ENCODE data around the gene COQ2. TPM values are rescaled to one million over a fixed set of nuclear protein-coding genes. Genes with fewer than 3 reads are reported as not detected.

The COQ2 gene
- polyA plus RNA-seq, 2 donors: 9.1 to 12.5 TPM

DNA sequence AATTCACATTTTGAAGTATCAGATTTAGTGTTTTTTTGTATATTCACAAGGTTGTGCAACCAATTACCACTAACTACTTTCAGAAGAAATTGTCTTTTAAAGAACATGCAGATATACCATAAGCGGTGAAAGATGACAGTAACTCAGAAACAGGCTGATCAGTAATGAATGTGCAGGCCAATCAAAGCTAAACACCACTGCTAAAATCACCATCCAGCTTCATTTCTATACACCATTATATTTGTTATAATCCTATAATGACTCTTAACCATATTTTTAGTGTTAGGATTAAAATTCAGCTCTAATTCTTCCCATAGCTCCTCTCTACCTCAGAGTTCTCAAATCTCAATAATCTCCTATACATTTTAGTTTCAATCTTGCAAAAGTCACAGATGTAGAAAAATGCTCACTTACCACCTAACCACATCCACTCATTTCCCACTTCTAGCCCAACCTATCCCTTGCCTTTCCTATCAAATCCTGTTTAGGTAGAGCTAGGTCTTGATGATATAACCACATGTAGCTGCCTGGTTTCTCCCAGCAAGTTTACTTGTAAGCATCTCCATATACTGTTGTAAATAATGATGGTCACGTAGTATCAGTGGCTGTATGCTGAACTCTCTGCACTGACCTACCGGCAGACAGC is 16.6 kb downstream of the COQ2 start:
- H3K9me3 ChIP-seq (ENCODE audit: control insufficient read depth in 2 of 2, insufficient read depth in 1 of 2, low read depth in 1 of 2, low read length in 1 of 2): no peaks in the 10 kb centered on the region
- WGBS, 2 donors: 89 to 94% methylated on average over 3 of the region's 3 CpGs
- H3K27ac ChIP-seq (ENCODE audit: low read depth in 2 of 2, low read length in 1 of 2): no peak overlapping the region
- H3K36me3 ChIP-seq (ENCODE audit: control insufficient read depth in 2 of 2, insufficient read depth in 2 of 2, low read length in 1 of 2): peaks cover 5 to 12% of the 10 kb centered on the region in 2 donors
- no peak overlapping the region for H3K4me3 ChIP-seq (ENCODE audit: low read depth in 1 of 2, low read length in 2 of 2)
- H3K27me3 ChIP-seq (ENCODE audit: control insufficient read depth in 1 of 2, insufficient read depth in 2 of 2, low read length in 2 of 2): no peaks in the 10 kb centered on the region
- no peaks in the 10 kb centered on the region for H3K4me1 ChIP-seq (ENCODE audit: control insufficient read depth in 2 of 2, insufficient read depth in 2 of 2, low read length in 1 of 2)

DNA sequence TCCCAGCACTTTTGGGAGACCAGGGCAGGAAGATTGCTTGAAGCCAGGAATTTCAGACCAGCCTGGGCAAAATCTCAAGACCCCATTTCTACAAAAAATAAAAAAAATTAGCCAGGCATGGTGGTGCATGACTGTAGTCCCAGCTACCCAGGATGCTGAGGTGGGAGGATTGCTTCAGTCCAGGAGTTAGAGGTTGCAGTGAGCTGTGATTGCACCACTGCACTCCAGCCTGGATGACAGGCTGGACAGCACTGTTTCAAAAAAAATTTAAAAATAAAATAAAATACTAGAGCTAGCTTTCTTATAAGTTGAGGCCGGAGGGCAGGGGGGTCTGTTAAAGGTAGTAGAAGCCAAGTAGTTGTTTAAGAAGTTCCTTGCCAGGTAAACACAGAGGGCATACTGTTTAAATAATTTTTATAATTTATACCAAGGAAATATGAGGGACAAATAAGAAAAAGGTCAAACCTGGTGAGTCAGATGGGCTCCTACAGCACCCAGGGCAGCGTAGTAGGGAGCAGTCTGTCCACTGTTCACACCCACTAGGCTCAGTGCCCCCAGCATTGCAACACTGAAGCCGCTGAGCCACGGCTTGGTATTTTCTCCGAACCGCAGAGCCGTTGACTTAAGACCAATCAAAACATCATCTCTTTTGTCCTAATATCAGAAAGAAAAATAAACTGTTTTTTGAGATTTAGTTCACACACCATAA is 17.3 kb downstream of the COQ2 start:
- no peaks in the 10 kb centered on the region for H3K27me3 ChIP-seq (ENCODE audit: control insufficient read depth in 1 of 2, insufficient read depth in 2 of 2, low read length in 2 of 2)
- WGBS, 2 donors: 73 to 77% methylated on average over 7 of the region's 7 CpGs
- H3K9me3 ChIP-seq (ENCODE audit: control insufficient read depth in 2 of 2, insufficient read depth in 1 of 2, low read depth in 1 of 2, low read length in 1 of 2): no peaks in the 10 kb centered on the region
- no peak overlapping the region for H3K4me3 ChIP-seq (ENCODE audit: low read depth in 1 of 2, low read length in 2 of 2)
- H3K36me3 ChIP-seq (ENCODE audit: control insufficient read depth in 2 of 2, insufficient read depth in 2 of 2, low read length in 1 of 2): peaks cover 6 to 12% of the 10 kb centered on the region in 2 donors
- no peaks in the 10 kb centered on the region for H3K4me1 ChIP-seq (ENCODE audit: control insufficient read depth in 2 of 2, insufficient read depth in 2 of 2, low read length in 1 of 2)
- no peak overlapping the region for H3K27ac ChIP-seq (ENCODE audit: low read depth in 2 of 2, low read length in 1 of 2)

DNA sequence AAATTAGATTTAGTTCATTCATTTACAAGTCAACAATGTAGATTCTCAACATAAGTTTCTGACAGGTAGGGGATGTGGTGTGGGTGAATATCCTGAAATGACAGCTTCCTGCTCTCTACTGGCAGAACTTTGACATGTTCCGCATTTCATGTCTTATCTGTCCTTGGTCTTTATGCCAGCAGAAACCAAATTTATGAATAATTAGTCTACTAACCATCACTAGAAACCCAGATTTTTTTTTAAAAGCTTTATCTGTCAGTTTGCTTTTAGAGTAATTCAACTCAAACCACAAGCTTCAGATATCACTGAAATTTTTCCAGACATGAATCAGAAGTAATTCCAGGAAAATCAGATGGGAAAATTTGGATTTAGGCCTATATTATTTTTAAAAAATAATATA is 17.9 kb downstream of the COQ2 start:
- no peaks in the 10 kb centered on the region for H3K27me3 ChIP-seq (ENCODE audit: control insufficient read depth in 1 of 2, insufficient read depth in 2 of 2, low read length in 2 of 2)
- 67 to 84% methylated on average over 1 of the region's 1 CpG for WGBS, 2 donors
- H3K4me1 ChIP-seq (ENCODE audit: control insufficient read depth in 2 of 2, insufficient read depth in 2 of 2, low read length in 1 of 2): no peaks in the 10 kb centered on the region
- H3K27ac ChIP-seq (ENCODE audit: low read depth in 2 of 2, low read length in 1 of 2): no peak overlapping the region
- peaks cover 6 to 12% of the 10 kb centered on the region in 2 donors for H3K36me3 ChIP-seq (ENCODE audit: control insufficient read depth in 2 of 2, insufficient read depth in 2 of 2, low read length in 1 of 2)
- H3K4me3 ChIP-seq (ENCODE audit: low read depth in 1 of 2, low read length in 2 of 2): no peak overlapping the region
- H3K9me3 ChIP-seq (ENCODE audit: control insufficient read depth in 2 of 2, insufficient read depth in 1 of 2, low read depth in 1 of 2, low read length in 1 of 2): no peaks in the 10 kb centered on the region

DNA sequence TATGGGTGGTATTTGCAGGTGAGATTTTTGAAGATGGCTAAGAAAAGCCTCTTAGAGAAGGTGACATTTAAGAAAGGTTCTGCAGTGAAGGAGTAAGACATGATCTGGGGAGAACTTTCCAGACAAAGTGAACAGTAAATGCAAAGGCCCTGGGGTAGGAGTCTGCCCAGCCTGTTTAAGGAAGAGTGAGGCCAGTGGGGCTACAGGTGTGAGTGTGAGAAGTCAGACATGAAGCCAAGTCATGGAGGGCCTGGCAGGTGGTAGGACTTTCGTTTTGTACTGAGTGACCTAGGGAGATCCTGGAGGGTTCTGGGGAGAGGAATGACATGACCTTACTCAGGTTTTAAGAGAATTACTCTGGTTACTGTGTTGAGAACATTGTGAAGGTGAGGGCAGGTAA is 21.5 kb downstream of the COQ2 start:
- Histone ChIP-seq H3K9me3 (ENCODE audit: control insufficient read depth in 2 of 2, insufficient read depth in 1 of 2, low read depth in 1 of 2, low read length in 1 of 2) (no peaks in the 10 kb centered on the region), H3K27ac (ENCODE audit: low read depth in 2 of 2, low read length in 1 of 2) (peak overlapping the region in 1 of 2 donors; percentile 35), H3K4me3 (ENCODE audit: low read depth in 1 of 2, low read length in 2 of 2) (no peak overlapping the region), H3K4me1 (ENCODE audit: control insufficient read depth in 2 of 2, insufficient read depth in 2 of 2, low read length in 1 of 2) (no peaks in the 10 kb centered on the region), H3K36me3 (ENCODE audit: control insufficient read depth in 2 of 2, insufficient read depth in 2 of 2, low read length in 1 of 2) (peaks cover 3 to 4% of the 10 kb centered on the region in 2 donors), H3K27me3 (ENCODE audit: control insufficient read depth in 1 of 2, insufficient read depth in 2 of 2, low read length in 2 of 2) (no peaks in the 10 kb centered on the region)
- WGBS, 2 donors: 67 to 83% methylated on average over 1 of the region's 1 CpG

DNA sequence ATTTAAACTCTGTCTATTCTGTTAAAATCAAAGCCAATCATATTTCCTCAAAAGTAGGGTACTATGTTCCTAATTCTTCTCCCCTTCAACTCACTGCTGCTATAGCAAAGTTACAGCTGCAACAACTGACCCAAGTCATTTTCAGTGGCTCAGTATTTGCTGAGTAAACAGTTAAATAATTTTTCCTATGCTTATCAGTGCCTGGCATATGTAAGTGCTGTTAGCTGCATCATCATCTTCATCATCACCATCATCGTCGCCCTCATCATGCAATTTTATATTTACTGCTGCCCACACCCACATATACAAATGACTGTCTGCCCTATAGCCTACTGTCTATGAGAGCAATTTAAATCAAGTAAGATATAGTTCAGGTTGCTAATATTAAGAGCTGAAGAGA is 21.9 kb downstream of the COQ2 start:
- Histone ChIP-seq H3K4me3 (ENCODE audit: low read depth in 1 of 2, low read length in 2 of 2) (no peak overlapping the region), H3K27ac (ENCODE audit: low read depth in 2 of 2, low read length in 1 of 2) (no peak overlapping the region), H3K27me3 (ENCODE audit: control insufficient read depth in 1 of 2, insufficient read depth in 2 of 2, low read length in 2 of 2) (no peaks in the 10 kb centered on the region), H3K36me3 (ENCODE audit: control insufficient read depth in 2 of 2, insufficient read depth in 2 of 2, low read length in 1 of 2) (peaks cover 3 to 4% of the 10 kb centered on the region in 2 donors), H3K9me3 (ENCODE audit: control insufficient read depth in 2 of 2, insufficient read depth in 1 of 2, low read depth in 1 of 2, low read length in 1 of 2) (no peaks in the 10 kb centered on the region), H3K4me1 (ENCODE audit: control insufficient read depth in 2 of 2, insufficient read depth in 2 of 2, low read length in 1 of 2) (no peaks in the 10 kb centered on the region)
- WGBS, 2 donors: 84 to 87% methylated on average over 2 of the region's 2 CpGs

DNA sequence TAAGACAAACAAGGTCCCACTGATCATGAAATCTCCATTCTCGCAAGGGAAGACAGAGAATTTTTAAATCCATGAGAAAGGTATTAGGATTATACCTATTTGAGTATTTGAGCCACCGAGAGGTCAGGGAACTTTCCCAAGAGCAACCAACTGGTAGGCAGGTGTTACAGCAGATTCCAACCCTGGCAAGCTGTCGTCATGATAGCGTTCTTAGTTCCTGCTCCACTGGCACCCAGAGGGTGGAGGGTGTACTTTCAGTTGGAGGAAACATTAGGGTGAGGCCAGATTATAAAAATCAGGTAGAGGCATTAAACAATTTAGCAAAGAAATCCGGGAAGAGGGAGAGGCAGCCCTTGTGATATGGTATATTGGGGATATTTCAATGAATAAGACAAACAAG is 23.3 kb downstream of the COQ2 start:
- H3K4me3 ChIP-seq (ENCODE audit: low read depth in 1 of 2, low read length in 2 of 2): no peak overlapping the region
- no peaks in the 10 kb centered on the region for H3K4me1 ChIP-seq (ENCODE audit: control insufficient read depth in 2 of 2, insufficient read depth in 2 of 2, low read length in 1 of 2)
- peaks cover 3 to 4% of the 10 kb centered on the region in 2 donors for H3K36me3 ChIP-seq (ENCODE audit: control insufficient read depth in 2 of 2, insufficient read depth in 2 of 2, low read length in 1 of 2)
- no peak overlapping the region for H3K27ac ChIP-seq (ENCODE audit: low read depth in 2 of 2, low read length in 1 of 2)
- H3K27me3 ChIP-seq (ENCODE audit: control insufficient read depth in 1 of 2, insufficient read depth in 2 of 2, low read length in 2 of 2): no peaks in the 10 kb centered on the region
- WGBS, 2 donors: 76 to 93% methylated on average over 5 of the region's 5 CpGs
- no peaks in the 10 kb centered on the region for H3K9me3 ChIP-seq (ENCODE audit: control insufficient read depth in 2 of 2, insufficient read depth in 1 of 2, low read depth in 1 of 2, low read length in 1 of 2)

DNA sequence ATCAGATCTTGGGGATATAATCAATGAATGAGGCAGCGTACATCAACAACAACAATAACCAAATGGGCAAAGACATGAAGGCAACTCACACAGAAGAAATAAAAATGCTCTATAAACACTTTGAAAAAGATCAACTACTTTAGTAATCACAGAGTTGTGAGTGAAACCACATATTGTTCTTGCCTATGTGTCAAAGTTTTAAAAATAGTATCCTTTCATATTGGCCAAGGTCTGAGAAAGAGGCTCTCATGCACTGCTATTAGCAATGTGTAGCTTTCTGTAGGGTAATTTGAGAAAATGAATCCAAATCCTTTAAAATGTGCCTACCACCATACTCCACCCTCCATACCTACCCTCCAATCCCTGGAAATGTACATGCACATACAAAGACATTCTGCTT is 25.0 kb downstream of the COQ2 start:
- Histone ChIP-seq H3K27ac (ENCODE audit: low read depth in 2 of 2, low read length in 1 of 2) (no peak overlapping the region), H3K9me3 (ENCODE audit: control insufficient read depth in 2 of 2, insufficient read depth in 1 of 2, low read depth in 1 of 2, low read length in 1 of 2) (no peaks in the 10 kb centered on the region), H3K36me3 (ENCODE audit: control insufficient read depth in 2 of 2, insufficient read depth in 2 of 2, low read length in 1 of 2) (peaks cover 2 to 3% of the 10 kb centered on the region in 2 donors), H3K27me3 (ENCODE audit: control insufficient read depth in 1 of 2, insufficient read depth in 2 of 2, low read length in 2 of 2) (no peaks in the 10 kb centered on the region), H3K4me1 (ENCODE audit: control insufficient read depth in 2 of 2, insufficient read depth in 2 of 2, low read length in 1 of 2) (no peaks in the 10 kb centered on the region), H3K4me3 (ENCODE audit: low read depth in 1 of 2, low read length in 2 of 2) (no peak overlapping the region)
- 95 to 97% methylated on average over 1 of the region's 1 CpG for WGBS, 2 donors

DNA sequence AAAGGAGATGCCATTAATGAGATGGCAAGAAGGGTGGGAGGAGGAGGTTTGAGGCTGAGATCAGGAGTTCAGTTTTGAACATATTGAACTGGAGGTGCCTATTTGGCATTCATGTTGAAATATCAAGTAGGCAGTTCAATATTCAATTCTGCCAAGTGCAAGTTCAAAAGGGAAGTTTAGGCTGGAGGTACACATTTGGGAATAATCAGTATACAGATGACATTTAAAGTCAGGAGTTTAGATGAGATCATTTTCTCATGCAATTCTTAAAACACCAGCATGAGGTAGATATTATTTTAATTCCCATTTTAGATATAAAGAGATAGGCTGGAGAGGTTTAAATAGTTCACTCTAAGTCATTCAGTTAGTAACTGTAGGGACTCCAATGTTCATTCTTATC is 26.1 kb downstream of the COQ2 start:
- no peaks in the 10 kb centered on the region for H3K9me3 ChIP-seq (ENCODE audit: control insufficient read depth in 2 of 2, insufficient read depth in 1 of 2, low read depth in 1 of 2, low read length in 1 of 2)
- no peaks in the 10 kb centered on the region for H3K27me3 ChIP-seq (ENCODE audit: control insufficient read depth in 1 of 2, insufficient read depth in 2 of 2, low read length in 2 of 2)
- H3K4me1 ChIP-seq (ENCODE audit: control insufficient read depth in 2 of 2, insufficient read depth in 2 of 2, low read length in 1 of 2): no peaks in the 10 kb centered on the region
- peaks cover 2 to 3% of the 10 kb centered on the region in 2 donors for H3K36me3 ChIP-seq (ENCODE audit: control insufficient read depth in 2 of 2, insufficient read depth in 2 of 2, low read length in 1 of 2)
- no peak overlapping the region for H3K4me3 ChIP-seq (ENCODE audit: low read depth in 1 of 2, low read length in 2 of 2)
- no peak overlapping the region for H3K27ac ChIP-seq (ENCODE audit: low read depth in 2 of 2, low read length in 1 of 2)

DNA sequence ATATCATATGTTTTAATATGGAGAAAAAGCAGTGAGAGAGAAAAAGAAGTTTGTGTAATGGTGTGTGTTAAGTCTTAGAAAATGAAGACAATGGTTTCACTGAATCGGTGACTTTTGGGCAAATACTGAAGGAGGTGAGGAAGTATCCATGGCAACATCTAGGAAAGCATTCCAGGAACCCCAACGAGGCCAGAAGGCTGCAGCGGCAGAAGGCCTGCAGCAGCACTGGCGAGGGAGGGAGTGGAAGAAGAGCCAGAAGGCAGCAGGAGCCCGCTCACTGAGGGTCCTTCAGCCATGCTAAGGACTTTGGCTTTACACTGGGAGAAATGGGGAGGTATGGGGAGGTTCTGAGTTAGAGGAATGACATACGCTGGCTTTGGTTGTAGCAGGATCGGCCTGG is 26.8 kb downstream of the COQ2 start:
- H3K27me3 ChIP-seq (ENCODE audit: control insufficient read depth in 1 of 2, insufficient read depth in 2 of 2, low read length in 2 of 2): no peaks in the 10 kb centered on the region
- no peaks in the 10 kb centered on the region for H3K4me1 ChIP-seq (ENCODE audit: control insufficient read depth in 2 of 2, insufficient read depth in 2 of 2, low read length in 1 of 2)
- H3K27ac ChIP-seq (ENCODE audit: low read depth in 2 of 2, low read length in 1 of 2): peak overlapping the region in 1 of 2 donors; percentile 7
- H3K4me3 ChIP-seq (ENCODE audit: low read depth in 1 of 2, low read length in 2 of 2): no peak overlapping the region
- no peaks in the 10 kb centered on the region for H3K36me3 ChIP-seq (ENCODE audit: control insufficient read depth in 2 of 2, insufficient read depth in 2 of 2, low read length in 1 of 2)
- 90 to 93% methylated on average over 7 of the region's 7 CpGs for WGBS, 2 donors
- no peaks in the 10 kb centered on the region for H3K9me3 ChIP-seq (ENCODE audit: control insufficient read depth in 2 of 2, insufficient read depth in 1 of 2, low read depth in 1 of 2, low read length in 1 of 2)

DNA sequence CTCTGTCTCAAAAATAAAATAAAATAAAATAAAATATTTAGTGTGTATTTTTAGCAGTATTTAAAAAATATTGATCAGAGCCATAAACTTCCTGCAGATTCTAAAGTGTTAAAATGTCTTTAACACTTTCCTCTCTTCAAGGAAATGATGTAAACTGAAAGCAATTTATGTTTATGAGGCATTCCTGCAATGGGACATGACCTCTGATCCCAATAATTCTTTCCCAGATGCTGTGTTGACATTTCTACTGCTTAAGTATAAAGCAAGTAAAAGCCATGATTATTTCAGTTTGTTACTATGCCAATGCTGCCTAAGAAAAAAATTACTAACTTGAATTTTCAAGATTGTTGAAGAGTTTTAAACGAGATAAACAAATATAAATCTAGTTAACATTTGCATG is 29.0 kb downstream of the COQ2 start:
- no peaks in the 10 kb centered on the region for H3K27me3 ChIP-seq (ENCODE audit: control insufficient read depth in 1 of 2, insufficient read depth in 2 of 2, low read length in 2 of 2)
- H3K27ac ChIP-seq (ENCODE audit: low read depth in 2 of 2, low read length in 1 of 2): no peak overlapping the region
- H3K4me1 ChIP-seq (ENCODE audit: control insufficient read depth in 2 of 2, insufficient read depth in 2 of 2, low read length in 1 of 2): peaks cover 0 to 4% of the 10 kb centered on the region in 2 donors
- no peaks in the 10 kb centered on the region for H3K9me3 ChIP-seq (ENCODE audit: control insufficient read depth in 2 of 2, insufficient read depth in 1 of 2, low read depth in 1 of 2, low read length in 1 of 2)
- H3K4me3 ChIP-seq (ENCODE audit: low read depth in 1 of 2, low read length in 2 of 2): no peak overlapping the region
- 48 to 50% methylated on average over 1 of the region's 1 CpG for WGBS, 2 donors
- no peaks in the 10 kb centered on the region for H3K36me3 ChIP-seq (ENCODE audit: control insufficient read depth in 2 of 2, insufficient read depth in 2 of 2, low read length in 1 of 2)

Data from esophagus (tissue), 2 donors.